MV-4-11 (cell line): ENCODE data around the gene CMSS1.

Experiments used
- DNase-seq: peaks from one replicate; lab custom pipeline; 2025; lab: John Stamatoyannopoulos, UW

Gene CMSS1

GRCh38 chr3:99817437-99818240, at the start of gene CMSS1:
Gene CMSS1 (plus strand): TSS chr3:99817862.
- peak; percentile 86 for DNase-seq

- no peak for DNase-seq
Observed at GRCh38 chr3:99768126-99768525, 49.5 kb upstream of the CMSS1 start.

GRCh38 chr3:99768808-99769501, 48.7 kb upstream of the CMSS1 start:
- DNase-seq, result no peak

- no peak for DNase-seq
Observed at GRCh38 chr3:99772171-99772570, 45.5 kb upstream of the CMSS1 start.

- no peak for DNase-seq
Observed at GRCh38 chr3:99772671-99773070, 45.0 kb upstream of the CMSS1 start.

- peak; percentile 49 for DNase-seq
Observed at GRCh38 chr3:99774467-99774866, 43.2 kb upstream of the CMSS1 start.

- no peak for DNase-seq
Observed at GRCh38 chr3:99776516-99777209, 41.0 kb upstream of the CMSS1 start.

GRCh38 chr3:99777210-99777549, 40.5 kb upstream of the CMSS1 start:
- DNase-seq, result no peak

- DNase-seq, result no peak
Observed at GRCh38 chr3:99777708-99778107, 40.0 kb upstream of the CMSS1 start.

- no peak for DNase-seq
Observed at GRCh38 chr3:99780749-99781148, 36.9 kb upstream of the CMSS1 start.

GRCh38 chr3:99781761-99782160, 35.9 kb upstream of the CMSS1 start:
- no peak for DNase-seq

- no peak for DNase-seq
Observed at GRCh38 chr3:99783011-99783573, 34.6 kb upstream of the CMSS1 start.

GRCh38 chr3:99789011-99789721, 28.5 kb upstream of the CMSS1 start:
- peak; percentile 27 for DNase-seq

GRCh38 chr3:99794485-99794884, 23.2 kb upstream of the CMSS1 start:
- no peak for DNase-seq

GRCh38 chr3:99795573-99795972, 22.1 kb upstream of the CMSS1 start:
- no peak for DNase-seq

GRCh38 chr3:99799422-99799821, 18.2 kb upstream of the CMSS1 start:
- no peak for DNase-seq

GRCh38 chr3:99803297-99803696, 14.4 kb upstream of the CMSS1 start:
- no peak for DNase-seq

GRCh38 chr3:99805160-99805559, 12.5 kb upstream of the CMSS1 start:
- no peak for DNase-seq

GRCh38 chr3:99808163-99808794, 9.4 kb upstream of the CMSS1 start:
- peak; percentile 45 for DNase-seq

GRCh38 chr3:99809565-99809964, 8.1 kb upstream of the CMSS1 start:
- no peak for DNase-seq

- no peak for DNase-seq
Observed at GRCh38 chr3:99810403-99810802, 7.3 kb upstream of the CMSS1 start.

GRCh38 chr3:99817047-99817436, 620 bp upstream of the CMSS1 start:
- no peak for DNase-seq
